PFSK-1 (cell line): Measurements from ENCODE around the gene TNNT3.

Source experiments
- FOXP2 ChIP-seq: optimal IDR thresholded peaks from 2 replicates; pipeline ENCODE3; 2011; ENCODE audit warnings: borderline replicate concordance, control low read depth, inconsistent platforms; ENCODE audit not compliant: insufficient read depth; ENCODE audit errors: extremely low read length, extremely low read depth
- POLR2AphosphoS5 ChIP-seq: IDR thresholded peaks from 2 replicates; pipeline ENCODE4 v1.6.1; 2012; ENCODE audit warnings: low read depth, mild to moderate bottlenecking, control low read depth, low read length, moderate library complexity
- SIN3A ChIP-seq: IDR thresholded peaks from 2 replicates; pipeline ENCODE4 v1.6.1; 2012; ENCODE audit warnings: mild to moderate bottlenecking, low read length, moderate library complexity, borderline replicate concordance; ENCODE audit not compliant: insufficient read depth
- TAF1 ChIP-seq: IDR thresholded peaks from 2 replicates; pipeline ENCODE4 v1.6.1; 2012; ENCODE audit warnings: low read length, control low read depth, borderline replicate concordance; ENCODE audit not compliant: insufficient read depth
- TF ChIP-seq, protein P1 (sequence below), 2 experiments: IDR thresholded peaks; 2 replicates each; pipeline versions ENCODE4 v1.6.1 to v1.8.0; 2011 to 2012; ENCODE audit warnings: low read depth in 2 of 2, low read length in 2 of 2, control low read depth in 1 of 2, inconsistent platforms in 1 of 2, mild to moderate bottlenecking in 1 of 2, moderate library complexity in 1 of 2; ENCODE audit not compliant: insufficient read depth in 1 of 2

TNNT3 gene

GRCh38 chr11:1964348-1964747 is 44.8 kb downstream of the TNNT3 start:
- TF ChIP-seq, protein P1, sequence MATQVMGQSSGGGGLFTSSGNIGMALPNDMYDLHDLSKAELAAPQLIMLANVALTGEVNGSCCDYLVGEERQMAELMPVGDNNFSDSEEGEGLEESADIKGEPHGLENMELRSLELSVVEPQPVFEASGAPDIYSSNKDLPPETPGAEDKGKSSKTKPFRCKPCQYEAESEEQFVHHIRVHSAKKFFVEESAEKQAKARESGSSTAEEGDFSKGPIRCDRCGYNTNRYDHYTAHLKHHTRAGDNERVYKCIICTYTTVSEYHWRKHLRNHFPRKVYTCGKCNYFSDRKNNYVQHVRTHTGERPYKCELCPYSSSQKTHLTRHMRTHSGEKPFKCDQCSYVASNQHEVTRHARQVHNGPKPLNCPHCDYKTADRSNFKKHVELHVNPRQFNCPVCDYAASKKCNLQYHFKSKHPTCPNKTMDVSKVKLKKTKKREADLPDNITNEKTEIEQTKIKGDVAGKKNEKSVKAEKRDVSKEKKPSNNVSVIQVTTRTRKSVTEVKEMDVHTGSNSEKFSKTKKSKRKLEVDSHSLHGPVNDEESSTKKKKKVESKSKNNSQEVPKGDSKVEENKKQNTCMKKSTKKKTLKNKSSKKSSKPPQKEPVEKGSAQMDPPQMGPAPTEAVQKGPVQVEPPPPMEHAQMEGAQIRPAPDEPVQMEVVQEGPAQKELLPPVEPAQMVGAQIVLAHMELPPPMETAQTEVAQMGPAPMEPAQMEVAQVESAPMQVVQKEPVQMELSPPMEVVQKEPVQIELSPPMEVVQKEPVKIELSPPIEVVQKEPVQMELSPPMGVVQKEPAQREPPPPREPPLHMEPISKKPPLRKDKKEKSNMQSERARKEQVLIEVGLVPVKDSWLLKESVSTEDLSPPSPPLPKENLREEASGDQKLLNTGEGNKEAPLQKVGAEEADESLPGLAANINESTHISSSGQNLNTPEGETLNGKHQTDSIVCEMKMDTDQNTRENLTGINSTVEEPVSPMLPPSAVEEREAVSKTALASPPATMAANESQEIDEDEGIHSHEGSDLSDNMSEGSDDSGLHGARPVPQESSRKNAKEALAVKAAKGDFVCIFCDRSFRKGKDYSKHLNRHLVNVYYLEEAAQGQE (IDR thresholded peaks at IDR 0.05; ENCODE audit: insufficient read depth in 1 of 2, low read depth in 2 of 2, low read length in 2 of 2) = no peak

GRCh38 chr11:1964955-1965354 is 45.5 kb downstream of the TNNT3 start:
- TF ChIP-seq, protein P1 (IDR thresholded peaks at IDR 0.05; ENCODE audit: insufficient read depth in 1 of 2, low read depth in 2 of 2, low read length in 2 of 2) = no peak
- TF ChIP-seq SIN3A (no peak), TAF1 (no peak), POLR2AphosphoS5 (no peak), FOXP2 (no peak)

- TF ChIP-seq, protein P1 (IDR thresholded peaks at IDR 0.05; ENCODE audit: insufficient read depth in 1 of 2, low read depth in 2 of 2, low read length in 2 of 2) = no peak
- TF ChIP-seq POLR2AphosphoS5 (no peak), FOXP2 (no peak), TAF1 (no peak), SIN3A (no peak)
These were observed 47.0 kb downstream of the TNNT3 start for GRCh38 chr11:1966531-1966930.

- TF ChIP-seq SIN3A (no peak), TAF1 (no peak), FOXP2 (no peak), POLR2AphosphoS5 (no peak)
- TF ChIP-seq, protein P1 (IDR thresholded peaks at IDR 0.05; ENCODE audit: insufficient read depth in 1 of 2, low read depth in 2 of 2, low read length in 2 of 2) = no peak
These were observed 48.2 kb downstream of the TNNT3 start for GRCh38 chr11:1967641-1968225.

DNA sequence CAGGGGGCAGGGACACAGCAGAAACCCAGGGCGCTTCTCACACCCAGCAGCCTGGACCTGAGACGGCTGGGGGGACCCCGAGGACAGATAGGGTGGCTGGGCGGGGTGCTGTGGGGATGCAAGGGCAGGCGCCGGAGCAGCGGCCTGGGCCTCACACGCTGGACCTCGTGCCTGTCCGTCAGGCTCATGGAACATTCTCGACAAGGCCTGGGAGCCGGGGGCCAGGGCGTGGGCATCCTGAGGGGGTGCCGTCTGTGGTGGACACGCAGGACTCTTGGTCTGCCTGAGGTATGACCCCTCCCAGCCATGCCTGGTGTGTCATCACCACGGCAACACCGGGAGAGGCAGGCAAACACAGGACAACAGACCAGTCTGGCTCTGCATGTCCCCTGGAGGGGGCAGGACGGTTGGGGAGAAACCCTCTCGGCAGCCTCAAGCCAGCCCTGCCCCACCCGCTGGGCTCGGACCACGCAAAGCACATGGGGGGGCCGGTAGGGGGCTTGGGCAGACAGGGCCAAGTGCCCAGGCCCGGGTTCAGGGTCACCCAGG is 49.0 kb downstream of the TNNT3 start:
- TF ChIP-seq SIN3A (no peak), TAF1 (no peak), FOXP2 (no peak), POLR2AphosphoS5 (no peak)
- TF ChIP-seq, protein P1 (IDR thresholded peaks at IDR 0.05; ENCODE audit: insufficient read depth in 1 of 2, low read depth in 2 of 2, low read length in 2 of 2) = no peak
